CD4-positive, alpha-beta T cell treated with Interleukin-4 for 4 hours (primary cell): ENCODE data around the gene ANKS3.
A peak's percentile ranks its signal among the peaks of the same experiment; 100 is the strongest.

Experiments
- DNase-seq: peaks from one replicate; pipeline ENCODE4 v3.0.0-alpha.2; 2020

The ANKS3 gene

GRCh38 chr16:4664538-4665418 lies 69.3 kb downstream of the ANKS3 start:
- DNase-seq = peak; percentile 68

GRCh38 chr16:4663777-4664465 lies 70.2 kb downstream of the ANKS3 start:
- peak; percentile 16 for DNase-seq

GRCh38 chr16:4663465-4663776 lies 70.7 kb downstream of the ANKS3 start:
- DNase-seq = no peak

GRCh38 chr16:4661661-4662060 lies 72.4 kb downstream of the ANKS3 start:
- DNase-seq = no peak

- peak; percentile 80 for DNase-seq
Observed at GRCh38 chr16:4660454-4661007, 73.5 kb downstream of the ANKS3 start.

- DNase-seq = no peak
Observed at GRCh38 chr16:4659363-4660353, 74.4 kb downstream of the ANKS3 start.

GRCh38 chr16:4656695-4657686 lies 77.1 kb downstream of the ANKS3 start:
- no peak for DNase-seq

GRCh38 chr16:4656221-4656620 lies 77.8 kb downstream of the ANKS3 start:
- DNase-seq = no peak

- no peak for DNase-seq
Observed at GRCh38 chr16:4655801-4656200, 78.3 kb downstream of the ANKS3 start.

GRCh38 chr16:4654964-4655590 lies 79.0 kb downstream of the ANKS3 start:
- no peak for DNase-seq

GRCh38 chr16:4654011-4654963 lies 79.8 kb downstream of the ANKS3 start:
- no peak for DNase-seq

GRCh38 chr16:4652561-4652960 lies 81.5 kb downstream of the ANKS3 start:
- DNase-seq = no peak

- no peak for DNase-seq
Observed at GRCh38 chr16:4651827-4652226, 82.2 kb downstream of the ANKS3 start.

GRCh38 chr16:4650443-4651074 lies 83.5 kb downstream of the ANKS3 start:
- peak; percentile 64 for DNase-seq

GRCh38 chr16:4649744-4650442 lies 84.2 kb downstream of the ANKS3 start:
- DNase-seq = no peak

- no peak for DNase-seq
Observed at GRCh38 chr16:4648917-4649316, 85.2 kb downstream of the ANKS3 start.

GRCh38 chr16:4647644-4647980 lies 86.5 kb downstream of the ANKS3 start:
- DNase-seq = no peak

GRCh38 chr16:4646773-4647643 lies 87.1 kb downstream of the ANKS3 start:
- DNase-seq = no peak
